ENCODE results near the gene HLA-DQB2.

- TF ChIP-seq CTCF (IDR thresholded peaks at IDR 0.05; ENCODE audit: low read depth, low read length) (no peak), EZH2phosphoT487 (IDR thresholded peaks at IDR 0.05; ENCODE audit: low read depth) (no peak)
Observed at GRCh38 chr6:32779036-32779435, 15.7 kb upstream of the HLA-DQB2 start.

All from OCI-LY3 (cell line).